ENCODE data around the gene EXOSC3. TPM values are rescaled to one million over a fixed set of nuclear protein-coding genes. Genes with fewer than 3 reads are reported as not detected.

The EXOSC3 gene
- total RNA-seq, 1 experiment from 2014 or later = 81.0 TPM

- no peaks in the 10 kb centered on the region for H3K4me1 Mint-ChIP-seq
- no peak overlapping the region for H3K9ac ChIP-seq (ENCODE audit: extremely low read depth, insufficient read length, low read length)
- H3K14ac ChIP-seq (ENCODE audit: insufficient read depth, low read length) = no peak overlapping the region
- no peak overlapping the region for H2BK5ac ChIP-seq (ENCODE audit: insufficient read length, low read length)
- no peaks in the 10 kb centered on the region for H3K79me2 ChIP-seq (ENCODE audit: insufficient read depth, low read length)
- DNase-seq = no peak
- H3K27ac ChIP-seq (ENCODE audit: insufficient read length, low read depth, low read length) = no peak overlapping the region
- no peak overlapping the region for H3K4ac ChIP-seq (ENCODE audit: low read depth, low read length)
- no peak overlapping the region for H2AK5ac ChIP-seq (ENCODE audit: insufficient read length, low read length)
- no peak overlapping the region for H3K27ac Mint-ChIP-seq
- H4K5ac ChIP-seq (ENCODE audit: insufficient read length, low read depth, low read length) = no peak overlapping the region
- H3K27me3 Mint-ChIP-seq (ENCODE audit: low read depth) = no peaks in the 10 kb centered on the region
- H4K91ac ChIP-seq (ENCODE audit: insufficient read length, low read depth, low read length) = no peak overlapping the region
- H2AFZ ChIP-seq (ENCODE audit: low read length) = no peak overlapping the region
- peaks cover 4 to 25% (median 17%) of the 10 kb centered on the region in 3 experiments; a peak in 6 of 7 replicates for H3K36me3 Mint-ChIP-seq (ENCODE audit: insufficient read depth in 1 of 3, low read depth in 3 of 3)
- H3K23me2 ChIP-seq (ENCODE audit: insufficient read length, low read depth, low read length, poor library complexity, severe bottlenecking) = no peaks in the 10 kb centered on the region
- no peak overlapping the region for H2BK12ac ChIP-seq (ENCODE audit: insufficient read length, low read depth, low read length)
- H3K56ac ChIP-seq (ENCODE audit: insufficient read length, low read depth, low read length) = no peak overlapping the region
- no peak overlapping the region for H3K4me3 Mint-ChIP-seq
- no peak overlapping the region for H2BK120ac ChIP-seq (ENCODE audit: low read depth, low read length, poor library complexity, severe bottlenecking)
- H2BK15ac ChIP-seq (ENCODE audit: low read depth, low read length) = no peak overlapping the region
- no peak overlapping the region for H4K8ac ChIP-seq (replicated peaks; ENCODE audit: insufficient read length, low read depth, low read length)
- H3K23ac ChIP-seq (ENCODE audit: insufficient read length, low read depth, low read length) = no peak overlapping the region
- H2BK20ac ChIP-seq (ENCODE audit: low read depth, low read length, poor library complexity, severe bottlenecking) = no peak overlapping the region
- WGBS (ENCODE audit: extremely low coverage, insufficient read length, low lambda C conversion rate) = no CpG with 5 or more reads among the region's 2 CpGs
- no peaks in the 10 kb centered on the region for H3K79me1 ChIP-seq (ENCODE audit: insufficient read depth, low read depth, low read length, poor library complexity, severe bottlenecking)
- H3K27me3 ChIP-seq (ENCODE audit: insufficient read depth, low read length) = no peaks in the 10 kb centered on the region
- H4K20me1 ChIP-seq (ENCODE audit: control insufficient read depth, insufficient read depth, insufficient read length) = no peaks in the 10 kb centered on the region
- no peak overlapping the region for H3T11ph ChIP-seq (ENCODE audit: low read length)
- H3K9me3 ChIP-seq (ENCODE audit: control insufficient read depth, low read depth, low read length) = no peaks in the 10 kb centered on the region
- no peak overlapping the region for H3K18ac ChIP-seq (ENCODE audit: insufficient read length, low read depth, low read length)
- H3K9me3 Mint-ChIP-seq = no peaks in the 10 kb centered on the region
- H3K4me1 ChIP-seq (ENCODE audit: insufficient read depth, low read length) = no peaks in the 10 kb centered on the region
- TF ChIP-seq CTCF (conservative IDR thresholded peaks at IDR 0.05) = no peak
- H3K4me2 ChIP-seq (ENCODE audit: insufficient read depth, insufficient read length, low read length) = no peak overlapping the region
Measured at GRCh38 chr9:37818849-37819248, 34.0 kb upstream of the EXOSC3 start.
